Measurements from ENCODE around the gene ACAP2.

Gene ACAP2

GRCh38 chr3:195455789-195456188 lies 13.0 kb upstream of the ACAP2 start:
- TF ChIP-seq CTCF (IDR thresholded peaks at IDR 0.05; ENCODE audit: low read depth, low read length, missing control alignments) = no peak
- no peak for DNase-seq
- in situ Hi-C loops (cut with HindIII; ENCODE audit: low pct_ligation_motif_present, low sequenced_read_pairs) = no loop called here
- H3K36me3 ChIP-seq (replicated peaks) = no peaks in the 10 kb centered on the region
- no peaks in the 10 kb centered on the region for H3K27me3 ChIP-seq (replicated peaks)
- no peak overlapping the region for H3K27ac ChIP-seq
- no peak overlapping the region for H3K4me3 ChIP-seq (ENCODE audit: low read depth, low read length)

- Histone ChIP-seq H3K4me3 (ENCODE audit: low read depth, low read length) (no peak overlapping the region), H3K27ac (no peak overlapping the region), H3K36me3 (replicated peaks) (no peaks in the 10 kb centered on the region), H3K27me3 (replicated peaks) (no peaks in the 10 kb centered on the region)
- no peak for DNase-seq
- TF ChIP-seq CTCF (IDR thresholded peaks at IDR 0.05; ENCODE audit: low read depth, low read length, missing control alignments) = no peak
- in situ Hi-C loops (cut with HindIII; ENCODE audit: low pct_ligation_motif_present, low sequenced_read_pairs) = no loop called here
These were observed 10.4 kb upstream of the ACAP2 start for GRCh38 chr3:195453236-195453635.

DNA sequence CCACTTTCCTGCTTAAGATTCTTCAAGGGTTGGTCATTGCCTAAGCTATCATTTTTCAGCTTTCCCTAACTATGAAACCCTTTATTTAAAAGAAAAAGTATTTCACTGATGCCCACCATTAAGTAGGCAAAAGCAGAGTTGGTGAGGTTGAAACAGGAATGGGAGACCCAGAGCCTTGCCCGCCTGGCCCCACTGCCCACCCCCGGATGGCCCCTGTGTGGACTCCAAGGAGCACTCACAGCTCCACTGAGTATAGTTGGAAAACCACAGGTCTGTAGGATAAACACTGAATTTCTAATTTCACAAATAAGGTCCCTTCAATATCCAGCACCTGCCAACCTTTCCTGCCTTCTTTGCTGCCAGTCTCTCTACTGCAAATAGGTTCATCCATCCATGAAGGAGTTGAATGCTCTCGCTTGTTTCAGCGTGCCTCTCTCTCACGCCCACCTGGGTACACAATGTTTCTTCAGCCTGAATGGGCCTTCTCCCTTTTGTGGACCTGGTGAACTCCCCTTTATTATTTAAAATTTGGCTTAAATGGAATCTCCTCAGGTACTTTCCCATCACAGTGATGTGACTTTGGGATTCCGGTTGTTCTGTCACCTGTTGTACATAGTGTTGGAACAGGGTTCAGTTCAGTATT lies 8.7 kb upstream of the ACAP2 start:
- H3K27me3 ChIP-seq (replicated peaks) = no peaks in the 10 kb centered on the region
- H3K4me3 ChIP-seq (ENCODE audit: low read depth, low read length) = no peak overlapping the region
- no peak for DNase-seq
- in situ Hi-C loops (cut with HindIII; ENCODE audit: low pct_ligation_motif_present, low sequenced_read_pairs) = no loop called here
- H3K27ac ChIP-seq = no peak overlapping the region
- no peak for TF ChIP-seq CTCF (IDR thresholded peaks at IDR 0.05; ENCODE audit: low read depth, low read length, missing control alignments)
- no peaks in the 10 kb centered on the region for H3K36me3 ChIP-seq (replicated peaks)

- Histone ChIP-seq H3K36me3 (replicated peaks) (no peaks in the 10 kb centered on the region), H3K27me3 (replicated peaks) (no peaks in the 10 kb centered on the region), H3K4me3 (ENCODE audit: low read depth, low read length) (no peak overlapping the region), H3K27ac (no peak overlapping the region)
- no peak for DNase-seq
- in situ Hi-C loops (cut with HindIII; ENCODE audit: low pct_ligation_motif_present, low sequenced_read_pairs) = no loop called here
- TF ChIP-seq CTCF (IDR thresholded peaks at IDR 0.05; ENCODE audit: low read depth, low read length, missing control alignments) = no peak
These were observed 8.0 kb upstream of the ACAP2 start for GRCh38 chr3:195450731-195451229.

- Histone ChIP-seq H3K27me3 (replicated peaks) (no peaks in the 10 kb centered on the region), H3K4me3 (ENCODE audit: low read depth, low read length) (no peak overlapping the region), H3K27ac (no peak overlapping the region), H3K36me3 (replicated peaks) (no peaks in the 10 kb centered on the region)
- TF ChIP-seq CTCF (IDR thresholded peaks at IDR 0.05; ENCODE audit: low read depth, low read length, missing control alignments) = no peak
- in situ Hi-C loops (cut with HindIII; ENCODE audit: low pct_ligation_motif_present, low sequenced_read_pairs) = no loop called here
- no peak for DNase-seq
These were observed 5.5 kb upstream of the ACAP2 start for GRCh38 chr3:195448205-195448875.
